ENCODE data around the gene ATP6V1E1.

DNA sequence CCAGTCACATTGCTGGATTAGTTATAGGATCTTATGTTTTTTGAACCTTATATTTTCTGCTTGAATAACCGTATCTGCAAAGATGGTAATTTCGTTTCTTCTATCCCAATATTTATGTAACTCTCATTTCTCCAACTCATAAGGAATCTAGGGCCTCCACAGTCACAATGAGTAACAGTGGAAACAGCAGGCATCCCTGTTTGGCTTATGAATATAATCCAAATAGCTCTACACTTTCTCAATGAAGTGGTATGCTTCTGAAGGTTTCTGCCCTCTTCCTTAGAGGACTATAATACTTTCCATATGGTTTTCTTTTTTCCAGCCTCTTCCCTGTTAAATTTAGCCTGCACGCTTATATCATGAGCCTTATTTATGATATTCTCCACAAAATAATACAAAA, 16.5 kb downstream of the ATP6V1E1 start:
- no peak for TF ChIP-seq POLR2AphosphoS5 (IDR thresholded peaks at IDR 0.05; ENCODE audit: low read depth, low read length)
- no peak for TF ChIP-seq SIN3A (IDR thresholded peaks at IDR 0.05; ENCODE audit: borderline replicate concordance, insufficient read depth, low read length)
- TF ChIP-seq FOXP2 (optimal IDR thresholded peaks at IDR 0.05; ENCODE audit: borderline replicate concordance, extremely low read depth, extremely low read length, insufficient read depth): no peak
- no peak for TF ChIP-seq TAF1 (IDR thresholded peaks at IDR 0.05; ENCODE audit: borderline replicate concordance, insufficient read depth, low read length)
- TF ChIP-seq, protein P1, sequence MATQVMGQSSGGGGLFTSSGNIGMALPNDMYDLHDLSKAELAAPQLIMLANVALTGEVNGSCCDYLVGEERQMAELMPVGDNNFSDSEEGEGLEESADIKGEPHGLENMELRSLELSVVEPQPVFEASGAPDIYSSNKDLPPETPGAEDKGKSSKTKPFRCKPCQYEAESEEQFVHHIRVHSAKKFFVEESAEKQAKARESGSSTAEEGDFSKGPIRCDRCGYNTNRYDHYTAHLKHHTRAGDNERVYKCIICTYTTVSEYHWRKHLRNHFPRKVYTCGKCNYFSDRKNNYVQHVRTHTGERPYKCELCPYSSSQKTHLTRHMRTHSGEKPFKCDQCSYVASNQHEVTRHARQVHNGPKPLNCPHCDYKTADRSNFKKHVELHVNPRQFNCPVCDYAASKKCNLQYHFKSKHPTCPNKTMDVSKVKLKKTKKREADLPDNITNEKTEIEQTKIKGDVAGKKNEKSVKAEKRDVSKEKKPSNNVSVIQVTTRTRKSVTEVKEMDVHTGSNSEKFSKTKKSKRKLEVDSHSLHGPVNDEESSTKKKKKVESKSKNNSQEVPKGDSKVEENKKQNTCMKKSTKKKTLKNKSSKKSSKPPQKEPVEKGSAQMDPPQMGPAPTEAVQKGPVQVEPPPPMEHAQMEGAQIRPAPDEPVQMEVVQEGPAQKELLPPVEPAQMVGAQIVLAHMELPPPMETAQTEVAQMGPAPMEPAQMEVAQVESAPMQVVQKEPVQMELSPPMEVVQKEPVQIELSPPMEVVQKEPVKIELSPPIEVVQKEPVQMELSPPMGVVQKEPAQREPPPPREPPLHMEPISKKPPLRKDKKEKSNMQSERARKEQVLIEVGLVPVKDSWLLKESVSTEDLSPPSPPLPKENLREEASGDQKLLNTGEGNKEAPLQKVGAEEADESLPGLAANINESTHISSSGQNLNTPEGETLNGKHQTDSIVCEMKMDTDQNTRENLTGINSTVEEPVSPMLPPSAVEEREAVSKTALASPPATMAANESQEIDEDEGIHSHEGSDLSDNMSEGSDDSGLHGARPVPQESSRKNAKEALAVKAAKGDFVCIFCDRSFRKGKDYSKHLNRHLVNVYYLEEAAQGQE (IDR thresholded peaks at IDR 0.05; ENCODE audit: insufficient read depth in 1 of 2, low read depth in 2 of 2, low read length in 2 of 2): no peak
